Measurements from ENCODE around the gene TPP1. TPM values are rescaled to one million over a fixed set of nuclear protein-coding genes. Genes with fewer than 3 reads are reported as not detected.

TPP1 gene
- polyA plus RNA-seq, 3 donors = 218 to 359 (median 271) TPM

- peaks cover 6 to 12% of the 10 kb centered on the region in 2 donors for H3K9me3 ChIP-seq (replicated peaks in 1 of 2; ENCODE audit: control insufficient read depth in 1 of 2, insufficient read depth in 1 of 2, low read length in 2 of 2)
- no peak for TF ChIP-seq CTCF (IDR thresholded peaks at IDR 0.05)
- Mint-ChIP-seq H3K27me3 (ENCODE audit: low read depth in 3 of 3) (no peaks in the 10 kb centered on the region), H3K4me1 (no peaks in the 10 kb centered on the region), H3K27ac (no peak overlapping the region), H3K4me3 (no peak overlapping the region), H3K36me3 (peaks cover 39 to 64% of the 10 kb centered on the region in 2 donors), H3K9me3 (peaks cover 17 to 27% (median 23%) of the 10 kb centered on the region in 7 donors)
- no peak for DNase-seq
- intact Hi-C loops (cut with micrococcal nuclease) = no loop called here
- H3K36me3 ChIP-seq (replicated peaks in 1 of 2; ENCODE audit: control insufficient read depth in 1 of 2, insufficient read depth in 2 of 2, low read length in 2 of 2) = peaks cover 4 to 20% of the 10 kb centered on the region in 2 donors
- H4K20me1 ChIP-seq (ENCODE audit: insufficient read depth, low read length) = no peaks in the 10 kb centered on the region
- H2AFZ ChIP-seq (ENCODE audit: insufficient read depth, low read depth, low read length, poor library complexity, severe bottlenecking) = no peak overlapping the region
- WGBS (ENCODE audit: insufficient coverage) = 100% methylated on average over 2 of the region's 4 CpGs
- no peak overlapping the region for H3K4me2 ChIP-seq (replicated peaks; ENCODE audit: extremely low read depth, low read length, poor library complexity, severe bottlenecking)
- H3K27me3 ChIP-seq (ENCODE audit: control insufficient read depth in 2 of 2, insufficient read depth in 2 of 2, low read length in 2 of 2) = no peaks in the 10 kb centered on the region
- no peak overlapping the region for H3K4me3 ChIP-seq (replicated peaks in 1 of 3; ENCODE audit: low read depth in 2 of 3, low read length in 3 of 3)
- H3K79me2 ChIP-seq (ENCODE audit: insufficient read depth, low read length) = no peaks in the 10 kb centered on the region
- no peak overlapping the region for H3K27ac ChIP-seq (ENCODE audit: low read depth in 1 of 2, low read length in 2 of 2)
- H3K9ac ChIP-seq (ENCODE audit: insufficient read depth, low read length, poor library complexity, severe bottlenecking) = no peak overlapping the region
- H3K4me1 ChIP-seq (ENCODE audit: control insufficient read depth in 1 of 2, insufficient read depth in 2 of 2, low read length in 2 of 2) = no peaks in the 10 kb centered on the region
These were observed 34.7 kb downstream of the TPP1 start for GRCh38 chr11:6584528-6584927.

- H3K27ac ChIP-seq (ENCODE audit: low read depth in 1 of 2, low read length in 2 of 2) = no peak overlapping the region
- no peaks in the 10 kb centered on the region for H4K20me1 ChIP-seq (ENCODE audit: insufficient read depth, low read length)
- H3K27me3 Mint-ChIP-seq (ENCODE audit: low read depth in 3 of 3) = no peaks in the 10 kb centered on the region
- H3K4me3 Mint-ChIP-seq = no peak overlapping the region
- no peaks in the 10 kb centered on the region for H3K4me1 Mint-ChIP-seq
- TF ChIP-seq CTCF (IDR thresholded peaks at IDR 0.05) = no peak
- intact Hi-C loops (cut with micrococcal nuclease) = no loop called here
- peaks cover 4 to 20% of the 10 kb centered on the region in 2 donors for H3K36me3 ChIP-seq (replicated peaks in 1 of 2; ENCODE audit: control insufficient read depth in 1 of 2, insufficient read depth in 2 of 2, low read length in 2 of 2)
- H3K4me1 ChIP-seq (ENCODE audit: control insufficient read depth in 1 of 2, insufficient read depth in 2 of 2, low read length in 2 of 2) = no peaks in the 10 kb centered on the region
- H3K27ac Mint-ChIP-seq = no peak overlapping the region
- H3K9me3 ChIP-seq (replicated peaks in 1 of 2; ENCODE audit: control insufficient read depth in 1 of 2, insufficient read depth in 1 of 2, low read length in 2 of 2) = peaks cover 6 to 12% of the 10 kb centered on the region in 2 donors
- no peak overlapping the region for H3K4me3 ChIP-seq (replicated peaks in 1 of 3; ENCODE audit: low read depth in 2 of 3, low read length in 3 of 3)
- H2AFZ ChIP-seq (ENCODE audit: insufficient read depth, low read depth, low read length, poor library complexity, severe bottlenecking) = no peak overlapping the region
- no peaks in the 10 kb centered on the region for H3K27me3 ChIP-seq (ENCODE audit: control insufficient read depth in 2 of 2, insufficient read depth in 2 of 2, low read length in 2 of 2)
- peaks cover 17 to 27% (median 23%) of the 10 kb centered on the region in 7 donors for H3K9me3 Mint-ChIP-seq
- H3K4me2 ChIP-seq (replicated peaks; ENCODE audit: extremely low read depth, low read length, poor library complexity, severe bottlenecking) = no peak overlapping the region
- H3K36me3 Mint-ChIP-seq = peaks cover 39 to 59% of the 10 kb centered on the region in 2 donors
- no peak overlapping the region for H3K9ac ChIP-seq (ENCODE audit: insufficient read depth, low read length, poor library complexity, severe bottlenecking)
- no CpG with 5 or more reads among the region's 1 CpG for WGBS (ENCODE audit: insufficient coverage)
- no peak for DNase-seq
- H3K79me2 ChIP-seq (ENCODE audit: insufficient read depth, low read length) = no peaks in the 10 kb centered on the region
These were observed 35.6 kb downstream of the TPP1 start for GRCh38 chr11:6583584-6583983.
